ENCODE results near the gene GPSM1. TPM values are rescaled to one million over a fixed set of nuclear protein-coding genes. Genes with fewer than 3 reads are reported as not detected.
"Not testable (repeated sequence)": the region's sequence is repeated elsewhere in the genome, so short reads cannot be mapped to it uniquely, and the experiment has no call there.

The GPSM1 gene
- total and polyA plus RNA-seq, 3 donors from 2014 or later, result 33.5 to 101 (median 84.4) TPM

- intact Hi-C loops (cut with DNase I; ENCODE audit: low total_unique reads), result no loop called here
- Histone ChIP-seq H3K9me3 (no peaks in the 10 kb centered on the region), H3K27me3 (no peaks in the 10 kb centered on the region), H3K27ac (no peak overlapping the region), H3K4me3 (no peak overlapping the region), H3K4me1 (peaks cover 13% of the 10 kb centered on the region), H3K36me3 (ENCODE audit: low read depth, missing control alignments) (no peaks in the 10 kb centered on the region)
- 90 to 92% methylated on average over 5 of the region's 5 CpGs for WGBS, 2 donors
- DNase-seq, result no peak
- TF ChIP-seq, protein P1, sequence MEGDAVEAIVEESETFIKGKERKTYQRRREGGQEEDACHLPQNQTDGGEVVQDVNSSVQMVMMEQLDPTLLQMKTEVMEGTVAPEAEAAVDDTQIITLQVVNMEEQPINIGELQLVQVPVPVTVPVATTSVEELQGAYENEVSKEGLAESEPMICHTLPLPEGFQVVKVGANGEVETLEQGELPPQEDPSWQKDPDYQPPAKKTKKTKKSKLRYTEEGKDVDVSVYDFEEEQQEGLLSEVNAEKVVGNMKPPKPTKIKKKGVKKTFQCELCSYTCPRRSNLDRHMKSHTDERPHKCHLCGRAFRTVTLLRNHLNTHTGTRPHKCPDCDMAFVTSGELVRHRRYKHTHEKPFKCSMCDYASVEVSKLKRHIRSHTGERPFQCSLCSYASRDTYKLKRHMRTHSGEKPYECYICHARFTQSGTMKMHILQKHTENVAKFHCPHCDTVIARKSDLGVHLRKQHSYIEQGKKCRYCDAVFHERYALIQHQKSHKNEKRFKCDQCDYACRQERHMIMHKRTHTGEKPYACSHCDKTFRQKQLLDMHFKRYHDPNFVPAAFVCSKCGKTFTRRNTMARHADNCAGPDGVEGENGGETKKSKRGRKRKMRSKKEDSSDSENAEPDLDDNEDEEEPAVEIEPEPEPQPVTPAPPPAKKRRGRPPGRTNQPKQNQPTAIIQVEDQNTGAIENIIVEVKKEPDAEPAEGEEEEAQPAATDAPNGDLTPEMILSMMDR (IDR thresholded peaks at IDR 0.05), result no peak
- no peak for TF ChIP-seq POLR2A (IDR thresholded peaks at IDR 0.05)
Measured at GRCh38 chr9:136403538-136403914, 76.2 kb downstream of the GPSM1 start.

DNA sequence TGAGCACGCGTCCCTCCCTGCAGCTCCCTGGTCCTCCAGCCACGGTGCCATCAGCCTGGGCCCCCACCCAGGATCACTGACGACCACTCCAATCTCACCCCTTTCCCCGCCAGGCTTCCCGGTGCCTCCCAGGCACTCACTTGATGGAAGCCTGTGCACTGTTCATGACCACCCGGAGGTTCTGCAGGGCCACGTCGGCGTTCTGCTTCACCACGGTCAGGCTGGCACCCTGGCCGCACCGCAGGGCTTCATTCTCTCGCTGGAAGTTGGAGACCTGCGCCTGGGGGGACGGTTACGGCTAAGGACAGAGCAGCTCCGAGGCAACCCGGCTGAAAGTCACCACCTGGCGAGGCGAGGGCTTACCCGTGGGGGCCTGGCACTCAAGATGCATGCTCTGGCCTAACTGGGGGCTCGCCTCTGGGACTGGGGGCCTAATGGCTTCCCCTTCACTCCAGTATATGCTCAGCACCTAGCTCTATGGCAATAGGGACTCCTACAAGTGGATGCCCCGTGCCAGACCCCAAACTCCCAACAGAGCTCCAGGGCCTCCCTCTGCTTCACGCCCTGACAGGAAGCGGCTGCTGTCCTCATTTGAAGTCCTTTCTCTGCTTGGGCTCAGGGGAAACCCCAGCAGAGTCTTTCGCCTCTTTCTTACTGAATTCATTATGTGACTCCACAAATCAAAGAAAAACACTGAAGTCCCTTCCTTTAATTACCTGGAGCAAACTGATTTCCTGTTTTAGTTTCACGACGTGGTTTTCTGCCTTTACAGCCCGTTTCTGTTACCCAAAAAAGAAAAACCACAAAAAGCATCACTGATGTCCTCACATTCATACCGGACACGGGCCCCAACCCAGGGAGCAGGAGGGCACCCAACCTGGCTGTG is 76.8 kb downstream of the GPSM1 start:
- Histone ChIP-seq H3K27me3 (no peaks in the 10 kb centered on the region), H3K9me3 (no peaks in the 10 kb centered on the region), H3K36me3 (ENCODE audit: low read depth, missing control alignments) (no peaks in the 10 kb centered on the region), H3K27ac (no peak overlapping the region), H3K4me1 (peaks cover 8% of the 10 kb centered on the region), H3K4me3 (no peak overlapping the region)
- WGBS, 2 donors, result 90 to 92% methylated on average over 15 to 32 of the region's 32 CpGs
- DNase-seq, result no peak
- no peak for TF ChIP-seq POLR2A (IDR thresholded peaks at IDR 0.05)
- TF ChIP-seq, protein P1 (IDR thresholded peaks at IDR 0.05), result no peak
- intact Hi-C loops (cut with DNase I; ENCODE audit: low total_unique reads), result no loop called here

DNA sequence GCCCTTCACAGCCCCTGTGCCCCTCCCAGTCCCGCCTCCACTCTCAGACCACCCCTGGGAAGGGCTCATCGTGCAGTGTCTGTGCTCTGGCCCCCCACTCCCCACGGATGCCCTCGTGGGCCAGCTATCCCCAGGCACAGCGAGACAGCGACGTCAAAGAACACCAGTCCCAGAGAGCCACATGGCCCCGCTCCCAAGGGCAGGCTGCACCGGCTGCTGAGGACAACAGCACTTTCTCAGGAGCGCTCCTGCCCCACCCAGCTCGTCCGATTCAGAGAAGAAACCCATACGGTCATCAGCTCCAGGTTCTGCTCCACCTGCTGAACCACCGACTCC is 77.4 kb downstream of the GPSM1 start:
- Histone ChIP-seq H3K27me3 (no peaks in the 10 kb centered on the region), H3K4me1 (peaks cover 13% of the 10 kb centered on the region), H3K36me3 (ENCODE audit: low read depth, missing control alignments) (no peaks in the 10 kb centered on the region), H3K4me3 (no peak overlapping the region), H3K27ac (no peak overlapping the region), H3K9me3 (no peaks in the 10 kb centered on the region)
- TF ChIP-seq, protein P1 (IDR thresholded peaks at IDR 0.05), result no peak
- TF ChIP-seq POLR2A (IDR thresholded peaks at IDR 0.05), result no peak
- intact Hi-C loops (cut with DNase I; ENCODE audit: low total_unique reads), result no loop called here
- 82 to 91% methylated on average over 5 to 14 of the region's 14 CpGs for WGBS, 2 donors
- DNase-seq, result no peak

DNA sequence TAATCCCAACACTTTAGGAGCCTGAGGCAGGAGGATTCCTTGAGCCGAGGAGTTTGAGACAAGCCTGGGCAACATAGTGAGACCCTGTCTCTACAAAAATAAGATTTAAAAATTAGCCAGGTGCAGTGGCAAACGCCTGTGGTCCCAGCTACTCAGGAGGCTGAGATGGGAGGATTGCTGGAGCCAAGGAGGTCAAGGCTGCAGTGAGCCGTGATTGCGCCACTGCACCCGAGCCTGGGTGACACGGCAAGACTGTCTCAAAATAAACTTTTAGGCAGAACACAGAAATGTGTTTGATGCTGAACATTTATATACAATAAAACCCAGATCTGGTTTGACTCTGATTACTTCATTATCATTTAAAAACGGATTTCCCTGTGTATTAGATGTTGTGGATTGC is 78.1 kb downstream of the GPSM1 start:
- no peak for DNase-seq
- no peaks in the 10 kb centered on the region for H3K36me3 ChIP-seq (ENCODE audit: low read depth, missing control alignments)

DNA sequence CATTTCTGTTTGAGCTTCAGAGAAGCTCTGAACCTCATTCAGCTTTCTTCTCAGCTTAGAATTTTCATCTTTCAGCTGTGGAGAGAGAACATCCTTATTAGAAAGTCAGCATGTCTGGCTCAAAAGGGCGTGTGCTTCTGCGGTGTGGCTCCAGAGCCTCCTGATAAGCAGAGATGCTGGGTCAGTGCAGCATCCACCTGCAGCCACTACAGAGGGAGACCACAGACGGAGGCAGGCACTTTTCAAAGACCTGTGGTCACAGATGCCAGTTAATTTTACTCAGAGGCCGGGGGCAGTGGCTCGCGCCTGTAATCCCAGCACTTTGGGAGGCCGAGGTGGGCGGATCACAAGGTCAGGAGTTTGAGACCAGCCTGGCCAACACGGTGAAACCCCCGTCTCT is 78.6 kb downstream of the GPSM1 start:
- H3K9me3 ChIP-seq; H3K27ac ChIP-seq; H3K27me3 ChIP-seq; intact Hi-C loops (cut with DNase I; ENCODE audit: low total_unique reads); H3K4me1 ChIP-seq; H3K36me3 ChIP-seq (ENCODE audit: low read depth, missing control alignments); H3K4me3 ChIP-seq; DNase-seq: not testable (repeated sequence)
- WGBS, 2 donors, result 83 to 95% methylated on average over 10 of the region's 10 CpGs

More for the DNA sequence above, 78.1 kb downstream of the GPSM1 start:
- WGBS, 2 donors, result 77 to 80% methylated on average over 7 of the region's 7 CpGs
- TF ChIP-seq, protein P1 (IDR thresholded peaks at IDR 0.05), result no peak
- no peak for TF ChIP-seq POLR2A (IDR thresholded peaks at IDR 0.05)
- Histone ChIP-seq H3K4me3 (no peak overlapping the region), H3K27me3 (no peaks in the 10 kb centered on the region), H3K4me1 (peaks cover 11% of the 10 kb centered on the region), H3K27ac (no peak overlapping the region), H3K9me3 (no peaks in the 10 kb centered on the region)
- intact Hi-C loops (cut with DNase I; ENCODE audit: low total_unique reads), result no loop called here

- H3K9me3 ChIP-seq; H3K27me3 ChIP-seq; H3K27ac ChIP-seq; H3K36me3 ChIP-seq (ENCODE audit: low read depth, missing control alignments); intact Hi-C loops (cut with DNase I; ENCODE audit: low total_unique reads); DNase-seq; H3K4me3 ChIP-seq: not testable (repeated sequence)
- H3K4me1 ChIP-seq, result peaks cover 15% of the 10 kb centered on the region
- WGBS, 2 donors, result 91% methylated on average over 26 to 28 of the region's 28 CpGs
Measured at GRCh38 chr9:136407061-136407460, 79.7 kb downstream of the GPSM1 start.
